Duodenal mucosa (tissue), 2 donors: ENCODE results near the gene DBH.
"Not testable (repeated sequence)": the region's sequence is repeated elsewhere in the genome, so short reads cannot be mapped to it uniquely, and the experiment has no call there.

Experiments used
- H3K27ac ChIP-seq: one replicate; pipeline ENCODE4 v1.7.0; 2013; ENCODE audit warnings: low read depth, low read length
- H3K27me3 ChIP-seq, 2 donors: one replicate each; pipeline ENCODE4 v1.7.0; 2013; ENCODE audit warnings: low read length in 2 of 2, control low read depth in 1 of 2; ENCODE audit not compliant: insufficient read depth in 2 of 2, control insufficient read depth in 1 of 2
- H3K36me3 ChIP-seq, 2 donors: one replicate each; pipeline ENCODE4 v1.7.0; 2013; ENCODE audit warnings: low read length in 2 of 2, control low read depth in 1 of 2; ENCODE audit not compliant: insufficient read depth in 2 of 2, control insufficient read depth in 1 of 2
- H3K4me1 ChIP-seq, 2 donors: one replicate each; pipeline ENCODE4 v1.7.0; 2013; ENCODE audit warnings: low read length in 2 of 2, control low read depth in 1 of 2; ENCODE audit not compliant: insufficient read depth in 2 of 2, control insufficient read depth in 1 of 2
- H3K4me3 ChIP-seq, 2 donors: one replicate each; pipeline ENCODE4 v1.7.0; 2013; ENCODE audit warnings: low read length in 2 of 2, low read depth in 1 of 2
- H3K9ac ChIP-seq, 2 donors: one replicate each; pipeline ENCODE4 v1.7.0; 2013; ENCODE audit warnings: low read length in 2 of 2, low read depth in 1 of 2
- H3K9me3 ChIP-seq, 2 donors: one replicate each; pipeline ENCODE4 v1.7.0; 2013; ENCODE audit warnings: low read length in 2 of 2, control low read depth in 1 of 2; ENCODE audit not compliant: control insufficient read depth in 1 of 2

The DBH gene

GRCh38 chr9:133619791-133620190, 16.4 kb upstream of the DBH start:
- no peaks in the 10 kb centered on the region for H3K9me3 ChIP-seq
- H3K4me3 ChIP-seq, result no peak overlapping the region
- H3K27me3 ChIP-seq, result peaks cover 0 to 8% of the 10 kb centered on the region in 2 donors
- H3K36me3 ChIP-seq, result no peaks in the 10 kb centered on the region
- no peak overlapping the region for H3K9ac ChIP-seq
- H3K4me1 ChIP-seq, result peaks cover 0 to 3% of the 10 kb centered on the region in 2 donors
- H3K27ac ChIP-seq, result no peak overlapping the region

- peaks cover 2 to 4% of the 10 kb centered on the region in 2 donors for H3K9me3 ChIP-seq
- H3K36me3 ChIP-seq, result no peaks in the 10 kb centered on the region
- H3K9ac ChIP-seq, result no peak overlapping the region
- no peak overlapping the region for H3K27ac ChIP-seq
- no peak overlapping the region for H3K4me3 ChIP-seq
- peaks cover 0 to 3% of the 10 kb centered on the region in 2 donors for H3K4me1 ChIP-seq
- peaks cover 0 to 2% of the 10 kb centered on the region in 2 donors for H3K27me3 ChIP-seq
These were observed 14.4 kb upstream of the DBH start for GRCh38 chr9:133621725-133622267.

GRCh38 chr9:133622555-133622954, 13.6 kb upstream of the DBH start:
- Histone ChIP-seq H3K9ac (no peak overlapping the region), H3K4me1 (peaks cover 0 to 3% of the 10 kb centered on the region in 2 donors), H3K9me3 (peaks cover 2 to 4% of the 10 kb centered on the region in 2 donors), H3K27me3 (peaks cover 0 to 2% of the 10 kb centered on the region in 2 donors), H3K36me3 (no peaks in the 10 kb centered on the region), H3K27ac (no peak overlapping the region), H3K4me3 (no peak overlapping the region)

- not testable (repeated sequence) for H3K9me3 ChIP-seq, H3K27ac ChIP-seq, H3K27me3 ChIP-seq, H3K9ac ChIP-seq, H3K4me3 ChIP-seq, H3K4me1 ChIP-seq, H3K36me3 ChIP-seq
These were observed 10.2 kb upstream of the DBH start for GRCh38 chr9:133626008-133626407.

GRCh38 chr9:133627341-133627740, 8.8 kb upstream of the DBH start:
- Histone ChIP-seq H3K4me3 (no peak overlapping the region), H3K9me3 (peaks cover 2 to 4% of the 10 kb centered on the region in 2 donors), H3K27ac (no peak overlapping the region), H3K27me3 (peaks cover 0 to 2% of the 10 kb centered on the region in 2 donors), H3K36me3 (no peaks in the 10 kb centered on the region), H3K9ac (no peak overlapping the region), H3K4me1 (no peaks in the 10 kb centered on the region)

- Histone ChIP-seq H3K4me1 (no peaks in the 10 kb centered on the region), H3K27ac (no peak overlapping the region), H3K9me3 (peaks cover 2 to 4% of the 10 kb centered on the region in 2 donors), H3K4me3 (no peak overlapping the region), H3K36me3 (no peaks in the 10 kb centered on the region), H3K9ac (no peak overlapping the region), H3K27me3 (no peaks in the 10 kb centered on the region)
These were observed 7.4 kb upstream of the DBH start for GRCh38 chr9:133628766-133629165.

GRCh38 chr9:133629221-133630110, 6.7 kb upstream of the DBH start:
- Histone ChIP-seq H3K27ac (no peak overlapping the region), H3K4me1 (no peaks in the 10 kb centered on the region), H3K27me3 (no peaks in the 10 kb centered on the region), H3K9me3 (peaks cover 2 to 4% of the 10 kb centered on the region in 2 donors), H3K4me3 (no peak overlapping the region), H3K36me3 (no peaks in the 10 kb centered on the region), H3K9ac (no peak overlapping the region)

GRCh38 chr9:133631111-133631510, 5.1 kb upstream of the DBH start:
- Histone ChIP-seq H3K9me3 (no peaks in the 10 kb centered on the region), H3K4me3 (no peak overlapping the region), H3K27me3 (no peaks in the 10 kb centered on the region), H3K4me1 (no peaks in the 10 kb centered on the region), H3K27ac (no peak overlapping the region), H3K36me3 (no peaks in the 10 kb centered on the region), H3K9ac (no peak overlapping the region)

- Histone ChIP-seq H3K9me3 (no peaks in the 10 kb centered on the region), H3K36me3 (no peaks in the 10 kb centered on the region), H3K27ac (no peak overlapping the region), H3K9ac (no peak overlapping the region), H3K4me3 (no peak overlapping the region), H3K4me1 (no peaks in the 10 kb centered on the region), H3K27me3 (no peaks in the 10 kb centered on the region)
These were observed 3.1 kb upstream of the DBH start for GRCh38 chr9:133632806-133633680.

- H3K9ac ChIP-seq, result no peak overlapping the region
- H3K9me3 ChIP-seq, result no peaks in the 10 kb centered on the region
- no peak overlapping the region for H3K4me3 ChIP-seq
- no peaks in the 10 kb centered on the region for H3K4me1 ChIP-seq
- H3K27me3 ChIP-seq, result no peaks in the 10 kb centered on the region
- H3K36me3 ChIP-seq, result no peaks in the 10 kb centered on the region
- no peak overlapping the region for H3K27ac ChIP-seq
These were observed 2.5 kb upstream of the DBH start for GRCh38 chr9:133633681-133634080.
